Panc1 (cell line): ENCODE data around the gene JMJD1C. TPM values are rescaled to one million over a fixed set of nuclear protein-coding genes. Genes with fewer than 3 reads are reported as not detected.

Source experiments
- ATAC-seq: fragments of 200-7000 bp; cut with Tn5 transposase; 2 replicates; pipeline ENCODE4 v1.9.1; 2020; ENCODE audit warnings: mild to moderate bottlenecking, moderate library complexity
- BruUV-seq: library from RNA; stranded (reverse); fragments of 400-500 nt; replicated peaks from 2 replicates; lab custom pipeline; 2021; lab: Mats Ljungman, UMichigan
- CTCF ChIA-PET: fragments of 300-600 bp; sonication (Branson Sonifier 250); formaldehyde crosslinking; loops from one replicate; lab custom pipeline; 2022; ENCODE audit warnings: antibody characterized with exemption; lab: Charles Lee
- POLR2A ChIA-PET: fragments of 300-600 bp; sonication (Branson Sonifier 250); formaldehyde crosslinking; loops from one replicate; lab custom pipeline; 2022; ENCODE audit warnings: antibody characterized with exemption; lab: Charles Lee
- DNase-seq: peaks from one replicate; pipeline ENCODE4 v3.0.0-alpha.2; 2010; ENCODE audit warnings: low read depth, low spot score
- H3K27ac ChIP-seq: 2 replicates; pipeline ENCODE4 v1.5.1; 2011; ENCODE audit warnings: mild to moderate bottlenecking, low read length, inconsistent platforms
- H3K27me3 ChIP-seq: fragments of 200-500 bp; sonication (Bioruptor generic); 2 replicates; pipeline ENCODE4 v1.6.0; 2014; ENCODE audit warnings: low read length, inconsistent platforms; ENCODE audit not compliant: control insufficient read depth, insufficient read depth
- H3K36me3 ChIP-seq: fragments of 200-500 bp; sonication (Bioruptor generic); 2 replicates; pipeline ENCODE4 v1.5.1; 2014; ENCODE audit warnings: inconsistent platforms, mild to moderate bottlenecking, low read length, moderate library complexity; ENCODE audit not compliant: control insufficient read depth, insufficient read depth
- H3K4me1 ChIP-seq: 2 replicates; pipeline ENCODE4 v1.5.1; 2011; ENCODE audit warnings: inconsistent platforms, mild to moderate bottlenecking, low read length, moderate library complexity; ENCODE audit not compliant: control insufficient read depth, insufficient read depth
- H3K4me3 ChIP-seq, 2 experiments: 2 replicates each; pipeline ENCODE4 v1.5.1; 2011 to 2012; ENCODE audit warnings: low read depth in 2 of 2, low read length in 2 of 2, mild to moderate bottlenecking in 2 of 2, inconsistent platforms in 1 of 2, moderate library complexity in 1 of 2
- H3K9me3 ChIP-seq: fragments of 200-500 bp; sonication (Bioruptor generic); 2 replicates; pipeline ENCODE4 v1.5.1; 2014; ENCODE audit warnings: low read depth, mild to moderate bottlenecking, inconsistent platforms, low read length, moderate library complexity; ENCODE audit not compliant: control insufficient read depth, insufficient read depth
- POLR2AphosphoS5 ChIP-seq: IDR thresholded peaks from 2 replicates; pipeline ENCODE4 v1.6.1; 2012; ENCODE audit warnings: mild to moderate bottlenecking, low read depth, low read length, moderate library complexity
- SIN3A ChIP-seq: IDR thresholded peaks from 2 replicates; pipeline ENCODE4 v1.6.1; 2012; ENCODE audit warnings: low read depth, mild to moderate bottlenecking, low read length, moderate library complexity, borderline replicate concordance; ENCODE audit not compliant: insufficient read depth
- TCF7L2 ChIP-seq: IDR thresholded peaks from 2 replicates; pipeline ENCODE4 v1.6.1; 2011; ENCODE audit warnings: mild to moderate bottlenecking, low read depth, low read length, inconsistent platforms
- in situ Hi-C: cut with HindIII; loops from 2 replicates; pipeline ENCODE4 v1.10.0; 2016; ENCODE audit warnings: low sequenced_read_pairs, low pct_unique_long_range_greater_than_20kb
- intact Hi-C: fragments of 100-400 bp; cut with micrococcal nuclease; formaldehyde crosslinking; loops from one replicate; pipeline ENCODE4 v1.10.0; 2022; ENCODE audit not compliant: unreplicated experiment
- total RNA-seq: library from RNA; stranded (reverse); gene quantifications from one replicate; pipeline ENCODE4 v1.2.1, GENCODE V29; 2021; ENCODE audit not compliant: unreplicated experiment
- TF ChIP-seq, protein P1 (sequence below): fragments of 450-650 bp; IDR thresholded peaks from 2 replicates; pipeline ENCODE4 v1.5.1; 2017; ENCODE audit warnings: mild to moderate bottlenecking
- TF ChIP-seq, protein P2 (sequence below), 2 experiments: IDR thresholded peaks; 2 replicates each; pipeline ENCODE4 v1.6.1; 2011 to 2012; ENCODE audit warnings: low read depth in 2 of 2, control low read depth in 1 of 2, low read length in 1 of 2, mild to moderate bottlenecking in 1 of 2, moderate library complexity in 1 of 2; ENCODE audit not compliant: insufficient read depth in 1 of 2

JMJD1C gene
- total RNA-seq, 1 experiment from 2014 or later = 88.3 TPM

DNA sequence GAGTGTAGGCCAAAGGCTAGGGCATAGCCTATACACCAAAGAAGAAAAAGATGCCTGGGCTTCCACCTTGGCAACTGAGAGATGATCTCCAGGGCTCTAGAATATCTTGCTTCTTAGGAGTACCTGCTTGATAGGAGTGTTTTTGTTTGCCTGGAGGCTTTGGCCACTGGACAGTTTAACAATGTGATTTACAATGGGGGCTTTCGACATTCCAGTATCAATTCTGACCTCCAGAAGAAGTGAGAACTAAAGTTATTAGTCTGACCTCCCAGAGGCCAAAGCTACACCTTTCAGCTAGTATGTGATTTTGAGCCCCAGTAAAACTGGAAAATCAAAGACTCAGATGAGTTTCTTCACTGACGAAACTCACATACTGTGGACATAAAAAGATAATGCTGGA, 96.1 kb downstream of the JMJD1C start:
- H3K27me3 ChIP-seq = no peaks in the 10 kb centered on the region
- TF ChIP-seq, protein P1, sequence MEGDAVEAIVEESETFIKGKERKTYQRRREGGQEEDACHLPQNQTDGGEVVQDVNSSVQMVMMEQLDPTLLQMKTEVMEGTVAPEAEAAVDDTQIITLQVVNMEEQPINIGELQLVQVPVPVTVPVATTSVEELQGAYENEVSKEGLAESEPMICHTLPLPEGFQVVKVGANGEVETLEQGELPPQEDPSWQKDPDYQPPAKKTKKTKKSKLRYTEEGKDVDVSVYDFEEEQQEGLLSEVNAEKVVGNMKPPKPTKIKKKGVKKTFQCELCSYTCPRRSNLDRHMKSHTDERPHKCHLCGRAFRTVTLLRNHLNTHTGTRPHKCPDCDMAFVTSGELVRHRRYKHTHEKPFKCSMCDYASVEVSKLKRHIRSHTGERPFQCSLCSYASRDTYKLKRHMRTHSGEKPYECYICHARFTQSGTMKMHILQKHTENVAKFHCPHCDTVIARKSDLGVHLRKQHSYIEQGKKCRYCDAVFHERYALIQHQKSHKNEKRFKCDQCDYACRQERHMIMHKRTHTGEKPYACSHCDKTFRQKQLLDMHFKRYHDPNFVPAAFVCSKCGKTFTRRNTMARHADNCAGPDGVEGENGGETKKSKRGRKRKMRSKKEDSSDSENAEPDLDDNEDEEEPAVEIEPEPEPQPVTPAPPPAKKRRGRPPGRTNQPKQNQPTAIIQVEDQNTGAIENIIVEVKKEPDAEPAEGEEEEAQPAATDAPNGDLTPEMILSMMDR = no peak
- TF ChIP-seq SIN3A (no peak), POLR2AphosphoS5 (no peak), TCF7L2 (no peak)
- TF ChIP-seq, protein P2, sequence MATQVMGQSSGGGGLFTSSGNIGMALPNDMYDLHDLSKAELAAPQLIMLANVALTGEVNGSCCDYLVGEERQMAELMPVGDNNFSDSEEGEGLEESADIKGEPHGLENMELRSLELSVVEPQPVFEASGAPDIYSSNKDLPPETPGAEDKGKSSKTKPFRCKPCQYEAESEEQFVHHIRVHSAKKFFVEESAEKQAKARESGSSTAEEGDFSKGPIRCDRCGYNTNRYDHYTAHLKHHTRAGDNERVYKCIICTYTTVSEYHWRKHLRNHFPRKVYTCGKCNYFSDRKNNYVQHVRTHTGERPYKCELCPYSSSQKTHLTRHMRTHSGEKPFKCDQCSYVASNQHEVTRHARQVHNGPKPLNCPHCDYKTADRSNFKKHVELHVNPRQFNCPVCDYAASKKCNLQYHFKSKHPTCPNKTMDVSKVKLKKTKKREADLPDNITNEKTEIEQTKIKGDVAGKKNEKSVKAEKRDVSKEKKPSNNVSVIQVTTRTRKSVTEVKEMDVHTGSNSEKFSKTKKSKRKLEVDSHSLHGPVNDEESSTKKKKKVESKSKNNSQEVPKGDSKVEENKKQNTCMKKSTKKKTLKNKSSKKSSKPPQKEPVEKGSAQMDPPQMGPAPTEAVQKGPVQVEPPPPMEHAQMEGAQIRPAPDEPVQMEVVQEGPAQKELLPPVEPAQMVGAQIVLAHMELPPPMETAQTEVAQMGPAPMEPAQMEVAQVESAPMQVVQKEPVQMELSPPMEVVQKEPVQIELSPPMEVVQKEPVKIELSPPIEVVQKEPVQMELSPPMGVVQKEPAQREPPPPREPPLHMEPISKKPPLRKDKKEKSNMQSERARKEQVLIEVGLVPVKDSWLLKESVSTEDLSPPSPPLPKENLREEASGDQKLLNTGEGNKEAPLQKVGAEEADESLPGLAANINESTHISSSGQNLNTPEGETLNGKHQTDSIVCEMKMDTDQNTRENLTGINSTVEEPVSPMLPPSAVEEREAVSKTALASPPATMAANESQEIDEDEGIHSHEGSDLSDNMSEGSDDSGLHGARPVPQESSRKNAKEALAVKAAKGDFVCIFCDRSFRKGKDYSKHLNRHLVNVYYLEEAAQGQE (IDR thresholded peaks at IDR 0.05; ENCODE audit: insufficient read depth in 1 of 2, low read depth in 2 of 2, low read length in 1 of 2) = no peak
- intact Hi-C loops (no loop called here), in situ Hi-C loops (no loop called here)
- ChIA-PET CTCF (no interaction called here), POLR2A (interaction anchor here (0.6 kb wide), 1 partner anchor 10 kb away, joined by 4 read pairs; no protein-coding TSS in a partner anchor)
- no peak overlapping the region for H3K27ac ChIP-seq
- no peak for DNase-seq
- no peak overlapping the region for H3K4me3 ChIP-seq
- H3K36me3 ChIP-seq = no peaks in the 10 kb centered on the region
- no TSS peak for BruUV-seq
- H3K9me3 ChIP-seq = no peaks in the 10 kb centered on the region
- H3K4me1 ChIP-seq = no peaks in the 10 kb centered on the region
- ATAC-seq = no peak

DNA sequence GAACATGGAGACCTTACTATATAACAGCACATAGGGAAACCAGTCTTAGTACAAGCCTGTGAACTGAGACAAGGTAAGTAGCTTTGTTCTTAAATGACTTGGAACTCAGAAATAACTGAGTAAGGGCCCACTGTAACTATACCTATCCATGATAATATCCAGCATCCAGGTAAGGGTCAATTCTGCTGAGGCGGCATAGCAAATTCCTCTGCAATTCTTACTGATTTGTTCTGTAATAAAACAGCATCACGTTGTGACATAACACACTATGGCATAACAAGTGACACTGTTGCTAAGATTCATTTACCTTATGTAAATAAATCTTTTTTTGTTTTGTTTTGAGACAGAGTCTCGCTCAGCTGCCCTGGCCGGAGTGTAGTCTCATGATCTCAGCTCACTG, 97.4 kb downstream of the JMJD1C start:
- TF ChIP-seq TCF7L2 (no peak), POLR2AphosphoS5 (no peak), SIN3A (no peak)
- TF ChIP-seq, protein P1 = no peak
- TF ChIP-seq, protein P2 (IDR thresholded peaks at IDR 0.05; ENCODE audit: insufficient read depth in 1 of 2, low read depth in 2 of 2, low read length in 1 of 2) = no peak
- no TSS peak for BruUV-seq
- H3K9me3 ChIP-seq = no peaks in the 10 kb centered on the region
- no peaks in the 10 kb centered on the region for H3K27me3 ChIP-seq
- no peak overlapping the region for H3K4me3 ChIP-seq
- ATAC-seq (no peak), DNase-seq (no peak)
- POLR2A ChIA-PET = no interaction called here
- in situ Hi-C loops = no loop called here
- CTCF ChIA-PET = no interaction called here
- H3K27ac ChIP-seq = no peak overlapping the region
- intact Hi-C loops = no loop called here
- no peaks in the 10 kb centered on the region for H3K4me1 ChIP-seq
- no peaks in the 10 kb centered on the region for H3K36me3 ChIP-seq
